Raji (cell line): ENCODE measurements around the gene GAMT.

Experiments
- POLR2A ChIP-seq: IDR thresholded peaks from 2 replicates; pipeline ENCODE4 v1.6.1; 2011; ENCODE audit warnings: low read depth, low read length, control low read depth; ENCODE audit not compliant: insufficient read depth

The GAMT gene

DNA sequence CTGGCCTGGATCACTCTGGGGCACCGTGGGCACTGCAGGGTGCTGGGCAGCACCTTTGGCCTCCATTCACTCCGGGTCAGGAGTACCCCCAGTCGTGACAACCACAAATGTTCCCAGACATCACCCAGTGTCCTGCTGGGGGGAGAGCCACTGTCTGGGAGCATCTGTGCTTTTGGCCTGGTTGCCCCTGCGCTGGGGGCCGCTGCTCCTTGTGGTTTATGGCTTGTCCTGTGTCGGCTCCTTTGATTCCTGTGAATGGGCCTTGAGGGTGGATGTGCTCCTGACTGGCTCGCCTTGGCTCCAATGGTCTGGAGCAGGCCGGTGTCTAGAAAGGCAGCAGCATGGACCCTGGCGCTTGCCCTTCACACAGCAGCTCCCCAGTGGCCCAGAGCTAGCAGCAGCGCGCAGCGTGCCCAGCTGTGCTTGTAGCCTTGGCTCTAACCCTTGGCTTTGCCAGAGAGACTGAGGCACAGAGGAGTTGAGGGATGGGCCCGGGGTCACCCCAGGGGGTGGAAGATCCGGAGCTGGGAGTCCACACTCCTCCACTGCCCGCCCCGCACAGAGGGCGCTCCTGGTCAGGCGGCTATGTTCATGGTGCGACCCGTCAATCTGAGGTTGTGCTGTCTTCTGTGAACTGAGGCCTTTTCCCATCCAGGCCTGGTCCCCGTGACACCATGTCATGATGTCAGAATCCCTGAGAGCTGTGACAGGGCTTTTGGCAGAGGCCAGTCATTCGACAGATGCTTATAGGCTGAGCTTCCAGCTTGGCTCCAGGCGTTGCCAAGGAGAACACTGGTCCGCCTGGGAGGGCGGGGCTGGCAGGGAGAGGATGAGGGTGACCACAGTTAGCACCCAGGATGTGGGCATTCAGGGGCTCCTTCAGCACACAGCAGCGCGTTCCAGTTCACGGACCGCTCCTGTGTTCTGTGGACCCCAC lies 10.2 kb upstream of the GAMT start:
- TF ChIP-seq POLR2A = no peak

DNA sequence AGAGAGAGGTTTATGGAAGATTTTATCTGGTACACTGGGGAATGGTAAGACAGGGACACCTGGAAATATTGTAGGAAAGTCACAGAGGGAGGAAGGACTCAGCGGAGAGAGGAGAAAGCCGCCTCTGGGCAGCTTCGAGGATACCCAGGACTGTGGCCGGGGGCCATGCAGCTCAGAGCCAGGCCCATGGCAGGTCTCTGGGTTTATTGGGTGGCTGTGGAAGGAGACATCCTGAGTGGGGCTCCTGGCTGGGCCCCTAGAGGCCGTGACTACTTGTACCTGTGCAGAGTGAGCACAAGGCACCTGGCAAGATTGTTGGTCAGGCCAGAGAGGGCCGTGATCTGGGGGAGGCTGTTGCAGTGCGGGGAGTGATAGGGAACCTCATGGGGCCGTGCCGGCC lies 9.4 kb upstream of the GAMT start:
- TF ChIP-seq POLR2A = no peak

DNA sequence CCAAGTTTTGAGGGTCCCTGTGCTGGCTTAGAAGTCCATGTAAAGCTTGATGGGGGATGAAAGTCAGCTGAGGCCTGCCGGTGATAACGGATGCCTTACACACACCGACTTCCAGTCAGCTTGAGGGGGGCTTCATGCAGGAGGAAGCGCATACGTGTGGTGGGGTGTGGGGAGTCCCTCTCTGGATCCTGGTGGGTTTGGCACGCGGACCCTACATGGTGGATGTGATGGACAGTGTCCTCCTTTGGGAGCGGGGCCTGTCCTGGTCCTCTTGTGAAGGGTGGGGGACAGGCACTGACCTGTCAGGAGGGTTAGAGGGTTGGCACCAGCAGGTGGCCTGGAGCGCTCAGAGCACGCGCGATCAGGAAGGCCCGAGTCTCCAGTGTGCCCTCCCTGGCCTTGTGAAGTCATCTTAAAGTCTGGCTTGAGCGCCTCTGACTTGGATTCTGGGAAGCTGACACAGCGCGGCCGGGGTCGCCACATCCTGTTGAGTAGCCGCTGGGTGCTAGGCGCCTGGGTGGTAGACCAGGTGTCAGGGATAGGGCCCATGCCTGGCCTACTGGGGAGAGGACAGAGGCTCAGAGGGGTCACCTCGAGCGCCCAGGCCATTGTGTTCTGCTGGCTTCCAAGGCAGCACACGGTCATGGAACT lies 8.9 kb upstream of the GAMT start:
- no peak for TF ChIP-seq POLR2A

DNA sequence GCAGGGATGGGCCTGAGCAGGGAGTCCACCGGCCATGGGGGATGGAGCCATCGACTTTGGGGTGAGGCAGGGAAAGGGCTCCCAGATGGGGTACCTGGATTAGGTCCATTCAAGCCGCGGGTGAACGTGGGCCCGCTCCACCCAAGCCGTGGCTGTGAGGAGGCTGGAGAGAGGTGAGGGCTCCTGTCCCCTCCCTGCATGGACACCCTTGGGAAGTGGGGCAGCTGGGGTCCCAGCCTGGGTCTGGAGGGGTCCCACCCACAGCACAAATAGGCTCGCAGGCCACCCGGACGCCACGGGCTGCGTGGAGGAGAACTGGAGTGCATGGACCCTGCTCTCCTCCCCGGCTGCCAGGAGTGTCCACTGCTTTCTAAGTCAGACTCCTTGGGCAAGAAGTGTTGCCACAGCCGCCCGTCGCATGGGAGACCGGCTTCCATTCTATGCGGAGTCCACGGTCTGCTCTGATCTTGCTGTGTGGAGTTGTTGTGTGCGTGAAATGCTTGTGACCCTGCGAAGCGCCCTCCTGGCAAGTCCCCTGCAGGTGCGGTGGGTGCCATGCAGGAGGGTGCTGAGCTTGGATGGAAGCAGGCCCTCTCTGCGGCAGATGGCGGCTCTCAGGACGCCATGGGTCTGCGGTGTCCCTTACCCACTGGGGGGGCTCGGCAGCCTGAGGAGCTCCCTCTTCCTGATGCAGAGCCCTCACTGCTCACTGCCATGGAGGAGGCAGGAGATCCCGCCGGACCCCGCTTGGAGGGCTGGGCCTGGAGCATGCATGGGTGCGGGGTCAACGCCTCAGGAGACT lies 8.1 kb upstream of the GAMT start:
- no peak for TF ChIP-seq POLR2A

DNA sequence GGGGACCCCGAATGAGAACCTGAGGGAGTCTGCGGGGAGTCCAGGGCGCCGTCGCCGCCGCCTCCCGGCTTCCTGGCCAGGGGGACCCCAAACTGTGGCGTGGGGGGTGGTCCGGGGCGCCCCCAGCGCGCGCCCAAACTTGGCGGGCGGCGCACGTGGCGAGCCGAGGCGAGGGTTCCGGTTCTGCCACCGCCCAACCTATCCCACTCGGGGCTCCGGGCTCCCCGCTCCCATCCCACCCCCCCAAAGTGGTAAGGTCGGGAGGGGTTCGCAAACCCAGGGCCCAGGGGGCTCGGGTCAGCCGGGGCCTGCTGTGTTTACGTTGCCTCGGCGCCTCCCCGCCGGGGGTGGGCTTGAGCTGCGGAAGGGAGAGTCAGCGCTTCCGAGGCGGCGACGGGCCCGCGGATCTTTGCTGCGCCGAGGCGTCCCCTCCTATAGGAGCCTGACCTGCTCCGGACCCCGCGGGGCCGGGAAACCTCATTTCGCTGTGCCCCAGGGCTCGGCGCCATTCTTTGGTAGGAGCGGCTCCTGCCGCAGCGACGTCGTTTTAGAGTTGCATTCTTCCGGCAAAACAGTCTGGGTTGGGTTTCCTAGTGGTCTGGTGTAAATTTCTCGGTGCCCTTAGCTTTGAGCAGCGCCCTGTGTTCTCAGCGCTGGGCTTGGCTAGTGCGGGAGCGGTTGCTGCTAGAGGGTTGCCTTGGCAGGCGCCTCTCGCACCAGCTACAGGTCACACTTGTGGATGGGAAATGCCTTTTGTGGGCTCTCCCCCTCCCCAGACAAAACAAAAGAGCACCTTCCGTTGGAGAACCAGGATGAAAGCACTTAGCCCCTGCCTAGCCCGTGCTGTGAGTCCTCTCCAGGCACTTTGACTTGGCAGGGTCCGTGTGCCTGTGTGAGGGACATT lies 7.2 kb upstream of the GAMT start:
- TF ChIP-seq POLR2A = no peak

DNA sequence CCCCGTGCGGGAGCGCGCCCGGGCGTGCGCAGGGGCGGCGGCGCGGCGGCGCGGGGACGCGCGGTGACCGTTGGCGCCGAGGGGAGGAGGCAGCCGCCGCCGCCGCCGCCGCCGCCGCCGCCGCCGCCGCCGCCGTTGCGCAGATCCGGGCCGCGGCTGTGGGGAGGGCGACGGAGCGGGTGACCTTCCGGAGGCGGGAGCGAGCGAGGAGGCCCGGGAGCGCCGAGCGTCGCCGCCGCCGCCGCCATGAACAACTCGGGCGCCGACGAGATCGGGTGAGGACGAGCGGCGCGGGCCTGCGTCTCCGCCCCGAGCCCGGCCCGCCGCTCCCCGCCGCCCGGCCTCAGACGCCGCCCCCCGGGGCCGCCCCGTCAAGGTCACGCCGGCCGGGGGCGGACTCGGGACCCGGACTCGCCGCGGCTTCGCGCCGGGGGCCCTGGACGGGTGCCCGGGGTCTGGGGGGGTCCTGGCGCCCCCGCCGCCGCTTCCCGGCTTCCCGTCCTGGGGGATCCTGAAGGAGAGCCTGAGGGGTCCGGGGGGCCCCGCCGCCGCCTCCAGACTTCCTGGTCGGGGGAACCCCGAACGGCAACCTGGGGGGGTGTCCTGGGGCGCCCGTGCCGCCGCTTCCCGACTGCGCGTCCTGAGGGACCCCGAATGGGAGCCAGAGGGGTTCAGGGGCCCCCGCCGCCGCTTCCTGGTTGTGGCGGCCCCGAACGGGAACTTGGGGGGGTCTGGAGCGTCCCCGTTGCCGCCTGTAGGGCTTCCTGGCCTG lies 6.4 kb upstream of the GAMT start, which contains the start of gene DAZAP1:
Gene DAZAP1, plus strand, starts transcription at position 59 of the 772 bp plus-strand sequence. Its CDS starts 188 bp downstream, at position 247.
- no peak for TF ChIP-seq POLR2A

DNA sequence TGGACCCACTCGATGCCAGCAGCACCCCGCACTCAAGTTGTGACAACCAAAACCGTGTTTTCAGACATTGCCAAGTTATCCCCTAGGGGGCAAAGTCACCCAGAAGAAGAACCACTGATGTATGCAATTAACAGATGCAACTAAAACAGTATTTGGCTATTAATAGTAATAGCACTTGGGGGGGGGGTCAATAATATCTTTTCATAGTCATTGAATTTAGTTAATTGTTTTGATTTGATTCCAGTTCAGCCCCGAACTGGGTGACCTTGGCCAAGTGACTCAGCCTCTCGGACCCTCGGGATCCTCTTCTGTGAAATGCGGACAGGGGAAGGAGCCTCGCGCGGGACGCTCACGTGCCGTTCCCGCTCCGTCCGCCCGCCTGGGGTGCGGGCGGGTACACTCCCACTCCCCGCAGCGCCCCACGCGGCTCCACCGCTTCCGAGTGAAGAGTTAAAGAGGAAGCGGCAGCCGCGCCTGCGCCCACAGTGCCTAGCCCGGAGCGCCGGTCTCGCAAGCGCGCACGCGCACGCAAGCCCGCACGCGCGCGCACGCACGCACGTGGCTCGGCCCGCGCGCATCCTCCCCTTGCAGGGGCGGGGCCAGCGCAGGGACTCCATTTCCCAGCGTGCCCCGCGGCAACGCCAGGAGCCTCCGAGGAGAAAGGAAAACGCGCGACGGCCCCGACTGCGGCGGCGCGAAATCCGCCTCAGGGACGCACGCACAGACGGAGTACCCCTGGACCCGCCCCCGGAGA lies 5.6 kb upstream of the GAMT start:
- peak; percentile 90 for TF ChIP-seq POLR2A

DNA sequence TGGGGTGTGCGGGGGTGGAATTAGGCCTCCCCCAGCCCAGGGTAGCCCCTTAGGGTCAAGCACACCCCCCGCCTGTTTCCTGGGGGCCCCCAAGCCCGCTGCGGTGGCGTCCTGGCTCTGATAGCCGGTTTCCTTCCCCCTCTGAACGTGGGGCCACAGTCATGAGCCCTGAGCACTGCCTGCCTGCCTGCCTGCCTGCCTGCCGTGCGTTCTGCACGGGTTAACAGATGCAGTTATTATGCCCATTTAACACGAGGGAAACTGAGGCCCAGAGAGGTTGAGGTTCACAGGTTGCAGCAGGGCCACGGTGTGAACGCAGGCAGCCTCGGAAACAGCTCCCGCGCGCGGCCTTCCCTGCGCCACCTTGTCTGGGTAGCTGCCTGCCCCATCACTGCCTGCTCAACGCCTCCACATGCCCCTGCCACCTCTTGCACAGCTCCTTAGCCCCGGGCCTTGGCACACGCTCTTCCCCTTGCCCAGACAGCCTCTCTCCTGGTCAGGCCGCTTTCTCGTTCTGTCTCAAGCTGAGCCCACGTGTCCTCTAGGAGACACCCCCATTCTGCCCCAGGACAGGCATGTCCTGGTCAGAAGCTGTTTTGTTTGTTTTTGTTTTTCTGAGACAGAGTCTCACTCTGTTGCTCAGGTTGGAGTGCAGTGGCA lies 1.2 kb upstream of the GAMT start:
- TF ChIP-seq POLR2A = no peak

DNA sequence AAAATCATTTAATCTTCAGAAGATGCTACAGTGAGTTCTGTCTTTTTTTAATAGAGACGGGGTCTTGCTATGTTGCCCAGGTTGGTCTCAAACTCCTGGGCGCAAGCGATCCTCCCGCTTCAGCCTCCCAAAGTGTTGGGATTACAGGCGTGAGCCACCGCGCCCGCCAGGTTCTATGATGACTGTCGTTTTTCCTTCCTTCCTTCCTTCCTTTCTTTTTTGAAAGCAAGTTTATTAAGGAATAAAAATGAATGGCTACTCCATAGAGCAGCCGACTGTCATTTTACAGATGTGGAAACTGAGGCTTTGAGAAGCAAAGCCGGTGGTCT lies 511 bp upstream of the GAMT start:
- no peak for TF ChIP-seq POLR2A

DNA sequence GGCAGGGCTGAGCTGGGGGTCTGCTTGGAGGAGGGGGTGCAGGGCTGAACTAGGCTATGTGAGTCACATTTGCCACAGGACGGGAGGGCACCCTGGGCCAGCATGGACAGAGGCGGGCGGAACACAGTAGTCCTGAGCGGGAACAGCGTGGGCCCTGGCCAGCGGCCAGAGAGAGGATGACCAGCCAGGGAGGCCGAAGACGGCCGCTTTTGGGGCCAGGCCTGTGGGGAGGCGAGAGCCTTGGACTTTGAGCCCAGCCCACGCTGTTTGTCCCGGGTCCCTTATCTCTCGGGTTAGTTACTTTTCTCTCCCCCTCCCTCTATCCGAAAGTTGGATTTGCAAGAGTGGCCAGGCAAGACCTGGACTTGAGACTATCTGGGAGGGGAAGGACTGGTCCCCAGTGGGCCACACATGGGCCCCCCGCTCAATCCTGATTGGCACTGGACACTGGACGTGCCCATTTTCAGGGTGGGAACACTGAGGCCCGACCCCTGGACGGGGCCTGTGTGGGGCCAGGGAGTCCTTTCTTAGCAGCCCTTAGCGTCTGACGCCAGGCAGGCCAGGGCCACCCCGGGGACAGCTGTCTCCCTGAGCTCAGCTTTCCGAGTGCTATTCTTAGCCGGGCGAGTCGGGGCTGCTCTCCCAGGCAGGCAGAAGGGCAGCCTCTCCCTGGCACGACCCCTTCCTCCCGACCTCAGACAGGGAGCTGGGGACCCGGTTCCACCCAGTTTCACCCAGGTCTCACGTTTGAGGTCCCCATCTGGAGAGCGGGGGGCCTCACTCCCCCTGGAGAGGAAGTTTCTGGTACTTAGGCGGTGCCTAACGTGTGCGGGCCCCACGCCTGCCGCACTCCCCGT lies 833 bp downstream of the GAMT start:
- TF ChIP-seq POLR2A = no peak

DNA sequence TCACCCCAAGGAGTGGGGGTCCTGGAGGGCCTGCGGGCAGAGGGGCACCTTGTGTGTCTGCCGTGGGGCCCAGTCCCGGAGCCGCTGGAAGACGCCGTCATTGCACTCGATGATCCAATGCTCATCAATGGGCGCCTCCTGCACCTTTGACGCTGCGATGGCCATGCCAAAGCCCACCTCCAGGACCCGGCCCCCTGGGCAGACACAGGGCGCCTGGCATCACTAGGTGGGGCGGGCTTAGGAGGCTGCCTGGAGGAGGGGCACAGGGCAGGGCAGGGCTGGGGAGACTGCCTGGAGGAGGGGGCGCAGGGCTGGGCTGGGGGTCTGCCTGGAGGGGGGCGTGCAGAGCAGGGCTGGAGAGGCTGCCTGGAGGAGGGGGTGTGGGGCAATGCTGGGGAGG lies 1.6 kb downstream of the GAMT start:
- no peak for TF ChIP-seq POLR2A

DNA sequence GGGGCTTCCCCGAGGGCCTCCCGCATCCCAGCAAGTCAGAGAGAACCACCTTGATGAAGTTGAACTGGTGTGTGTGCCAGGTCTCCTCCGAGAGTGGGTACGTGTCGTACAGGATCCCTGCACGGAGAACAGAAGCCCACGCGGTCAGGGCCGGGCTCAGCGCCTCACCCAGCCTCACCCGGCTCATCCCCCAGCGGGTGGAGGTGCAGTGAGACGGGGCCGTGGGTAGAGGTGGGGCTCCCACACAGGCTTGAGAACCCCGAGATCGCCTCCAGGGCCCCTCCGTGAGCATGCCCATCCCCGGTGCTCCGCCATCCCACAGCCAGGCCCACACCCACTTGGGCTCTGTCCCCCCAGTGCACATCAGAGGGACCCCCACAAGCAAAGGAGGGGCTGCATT lies 2.3 kb downstream of the GAMT start:
- TF ChIP-seq POLR2A = no peak

DNA sequence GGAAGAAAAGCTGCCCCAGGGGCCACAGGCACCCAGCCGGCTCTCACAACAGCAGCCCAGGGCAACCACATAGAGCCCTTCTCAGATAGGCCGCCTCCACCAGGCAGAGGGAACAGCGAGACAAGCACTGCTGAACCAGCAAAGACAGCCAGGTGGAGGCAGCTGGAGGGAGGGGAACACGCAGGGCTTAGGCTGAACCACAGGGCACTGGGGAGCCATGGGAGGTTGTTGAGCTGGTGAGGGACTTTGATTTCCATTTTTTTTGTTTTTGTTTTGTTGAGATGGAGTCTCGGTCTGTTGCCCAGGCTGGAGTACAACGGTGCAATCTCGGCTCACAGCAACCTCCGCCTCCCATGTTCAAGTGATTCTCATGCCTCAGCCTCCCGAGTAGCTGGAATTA lies 3.5 kb downstream of the GAMT start:
- no peak for TF ChIP-seq POLR2A
